ENCODE results near the gene KIAA0825. TPM values are rescaled to one million over a fixed set of nuclear protein-coding genes. Genes with fewer than 3 reads are reported as not detected.
"Not testable (repeated sequence)": the region's sequence is repeated elsewhere in the genome, so short reads cannot be mapped to it uniquely, and the experiment has no call there.

Gene KIAA0825
- polyA plus RNA-seq, 1 of the 3 experiments (the other 2 are of a cell fraction), result 0.61 TPM

DNA sequence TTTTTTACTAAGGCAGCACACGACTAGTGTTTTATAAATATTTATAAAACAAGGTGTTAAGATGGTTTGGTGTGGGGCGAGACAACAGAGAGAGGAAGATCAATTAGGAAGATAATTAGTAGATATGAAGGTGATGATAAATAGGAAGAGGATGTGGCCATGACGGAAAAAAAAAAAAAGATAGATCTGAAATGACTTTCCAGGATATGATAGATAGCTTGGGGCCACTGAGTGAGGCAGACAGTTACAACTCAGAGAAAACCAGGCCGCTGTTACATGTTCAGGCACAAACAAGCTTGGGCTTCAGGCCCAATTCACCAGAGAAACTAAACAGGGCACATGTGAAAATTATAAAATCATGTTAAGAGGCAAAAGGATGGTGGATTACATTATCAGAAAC lies 43.2 kb downstream of the KIAA0825 start:
- Histone ChIP-seq H3K9me3 (no peaks in the 10 kb centered on the region), H3F3A (replicated peaks; ENCODE audit: insufficient read depth) (no peaks in the 10 kb centered on the region), H3K9me2 (no peaks in the 10 kb centered on the region), H3K9ac (no peak overlapping the region), H2AFZ (ENCODE audit: low read depth) (no peak overlapping the region), H3K4me3 (ENCODE audit: low read depth in 2 of 2, low read length in 1 of 2) (no peak overlapping the region), H3K27ac (ENCODE audit: low read depth in 2 of 2, low read length in 1 of 2) (peak overlapping the region in 1 of 2 experiments; percentile 34; a peak in 1 of 4 replicates), H3K4me2 (no peak overlapping the region), H3K36me3 (replicated peaks in 1 of 2; ENCODE audit: control insufficient read depth in 1 of 2, insufficient read depth in 2 of 2, low read length in 1 of 2) (no peaks in the 10 kb centered on the region), H4K20me1 (ENCODE audit: insufficient read depth) (no peaks in the 10 kb centered on the region), H3K4me1 (ENCODE audit: control insufficient read depth in 1 of 2, insufficient read depth in 2 of 2, low read depth in 1 of 2, low read length in 1 of 2) (peaks cover 0 to 2% of the 10 kb centered on the region in 2 experiments; a peak in 1 of 4 replicates), H3K79me2 (ENCODE audit: insufficient read depth) (no peaks in the 10 kb centered on the region), H3K27me3 (ENCODE audit: insufficient read depth) (no peaks in the 10 kb centered on the region)
- WGBS (ENCODE audit: low lambda C conversion rate), result 81% methylated on average over 4 of the region's 4 CpGs
- TF ChIP-seq EZH2phosphoT487 (IDR thresholded peaks at IDR 0.05; ENCODE audit: borderline replicate concordance, low read depth) (no peak), SIN3A (IDR thresholded peaks at IDR 0.05; ENCODE audit: borderline replicate concordance, low read depth, low read length) (no peak), GABPA (IDR thresholded peaks at IDR 0.05; ENCODE audit: low read depth) (no peak), USF1 (IDR thresholded peaks at IDR 0.05; ENCODE audit: borderline replicate concordance, low read depth) (no peak), MEF2A (IDR thresholded peaks at IDR 0.05; ENCODE audit: borderline replicate concordance, low read depth) (no peak), RFX5 (IDR thresholded peaks at IDR 0.05; ENCODE audit: low read length) (no peak), ELF1 (IDR thresholded peaks at IDR 0.05) (no peak)
- TF ChIP-seq, protein P1, sequence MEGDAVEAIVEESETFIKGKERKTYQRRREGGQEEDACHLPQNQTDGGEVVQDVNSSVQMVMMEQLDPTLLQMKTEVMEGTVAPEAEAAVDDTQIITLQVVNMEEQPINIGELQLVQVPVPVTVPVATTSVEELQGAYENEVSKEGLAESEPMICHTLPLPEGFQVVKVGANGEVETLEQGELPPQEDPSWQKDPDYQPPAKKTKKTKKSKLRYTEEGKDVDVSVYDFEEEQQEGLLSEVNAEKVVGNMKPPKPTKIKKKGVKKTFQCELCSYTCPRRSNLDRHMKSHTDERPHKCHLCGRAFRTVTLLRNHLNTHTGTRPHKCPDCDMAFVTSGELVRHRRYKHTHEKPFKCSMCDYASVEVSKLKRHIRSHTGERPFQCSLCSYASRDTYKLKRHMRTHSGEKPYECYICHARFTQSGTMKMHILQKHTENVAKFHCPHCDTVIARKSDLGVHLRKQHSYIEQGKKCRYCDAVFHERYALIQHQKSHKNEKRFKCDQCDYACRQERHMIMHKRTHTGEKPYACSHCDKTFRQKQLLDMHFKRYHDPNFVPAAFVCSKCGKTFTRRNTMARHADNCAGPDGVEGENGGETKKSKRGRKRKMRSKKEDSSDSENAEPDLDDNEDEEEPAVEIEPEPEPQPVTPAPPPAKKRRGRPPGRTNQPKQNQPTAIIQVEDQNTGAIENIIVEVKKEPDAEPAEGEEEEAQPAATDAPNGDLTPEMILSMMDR (IDR thresholded peaks at IDR 0.05), result no peak
- POLR2A ChIA-PET, result no interaction called here
- CTCF ChIA-PET, result interaction anchor here (1.1 kb wide), 1 partner anchor 12 kb away, joined by 3 read pairs; no protein-coding TSS in a partner anchor
- peak; percentile 6 for DNase-seq

DNA sequence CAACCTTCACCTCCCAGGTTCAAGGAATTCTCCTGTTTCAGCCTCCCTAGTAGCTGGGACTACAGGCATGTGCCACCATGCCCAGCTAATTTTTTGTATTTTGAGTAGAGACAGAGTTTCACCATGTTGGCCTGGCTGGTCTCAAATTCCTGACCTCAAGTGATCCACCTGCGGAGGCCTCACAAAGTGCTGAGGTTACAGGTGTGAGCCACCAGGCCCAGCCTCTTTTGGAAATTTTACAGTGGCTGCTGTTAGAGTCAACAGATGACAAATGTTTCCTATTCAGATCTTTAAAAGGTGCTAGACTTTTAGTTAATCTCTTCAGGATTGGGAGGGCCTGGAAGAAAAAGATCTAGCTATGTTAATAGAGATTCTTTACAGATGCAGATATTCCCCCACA lies 45.1 kb downstream of the KIAA0825 start:
- H2AFZ ChIP-seq (ENCODE audit: low read depth); H3K9me3 ChIP-seq; H3F3A ChIP-seq (replicated peaks; ENCODE audit: insufficient read depth); H3K9me2 ChIP-seq; H3K4me3 ChIP-seq (ENCODE audit: low read depth in 2 of 2, low read length in 1 of 2); H4K20me1 ChIP-seq (ENCODE audit: insufficient read depth); H3K9ac ChIP-seq; H3K79me2 ChIP-seq (ENCODE audit: insufficient read depth); H3K4me1 ChIP-seq (ENCODE audit: control insufficient read depth in 1 of 2, insufficient read depth in 2 of 2, low read depth in 1 of 2, low read length in 1 of 2); H3K36me3 ChIP-seq (replicated peaks in 1 of 2; ENCODE audit: control insufficient read depth in 1 of 2, insufficient read depth in 2 of 2, low read length in 1 of 2); DNase-seq; H3K27ac ChIP-seq (ENCODE audit: low read depth in 2 of 2, low read length in 1 of 2); H3K27me3 ChIP-seq (ENCODE audit: insufficient read depth); POLR2A ChIA-PET; H3K4me2 ChIP-seq: not testable (repeated sequence)
- CTCF ChIA-PET, result interaction anchor here (1.1 kb wide), 1 partner anchor 21 kb away, joined by 3 read pairs; no protein-coding TSS in a partner anchor
- 100% methylated on average over 1 of the region's 1 CpG for WGBS (ENCODE audit: low lambda C conversion rate)

DNA sequence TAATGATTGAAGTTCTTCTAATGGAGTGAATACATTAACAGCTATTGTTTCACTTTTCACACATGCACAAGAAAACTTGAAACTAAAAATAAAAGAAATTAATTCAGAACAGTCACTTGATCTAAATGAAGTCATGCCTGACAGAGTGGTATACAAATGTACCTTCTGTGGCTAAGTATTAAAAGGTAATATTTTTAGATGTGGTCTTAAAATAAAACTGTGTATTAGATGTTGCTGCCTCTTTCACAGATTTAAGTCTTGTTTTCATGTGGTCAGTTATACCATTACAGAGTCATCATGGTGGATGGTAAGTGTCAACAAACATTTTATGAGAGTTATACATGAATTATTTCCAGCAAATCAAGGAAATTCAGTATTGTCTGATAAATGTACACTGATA lies 47.0 kb downstream of the KIAA0825 start:
- Histone ChIP-seq H3K4me2 (no peak overlapping the region), H3K27me3 (ENCODE audit: insufficient read depth) (no peaks in the 10 kb centered on the region), H3K79me2 (ENCODE audit: insufficient read depth) (no peaks in the 10 kb centered on the region), H3K4me3 (ENCODE audit: low read depth in 2 of 2, low read length in 1 of 2) (no peak overlapping the region), H2AFZ (ENCODE audit: low read depth) (no peak overlapping the region), H3K9ac (no peak overlapping the region), H3F3A (replicated peaks; ENCODE audit: insufficient read depth) (no peaks in the 10 kb centered on the region), H3K9me2 (no peaks in the 10 kb centered on the region), H3K9me3 (no peaks in the 10 kb centered on the region), H3K36me3 (replicated peaks in 1 of 2; ENCODE audit: control insufficient read depth in 1 of 2, insufficient read depth in 2 of 2, low read length in 1 of 2) (no peaks in the 10 kb centered on the region), H3K4me1 (ENCODE audit: control insufficient read depth in 1 of 2, insufficient read depth in 2 of 2, low read depth in 1 of 2, low read length in 1 of 2) (peaks cover 0 to 2% of the 10 kb centered on the region in 2 experiments; a peak in 1 of 4 replicates), H4K20me1 (ENCODE audit: insufficient read depth) (no peaks in the 10 kb centered on the region), H3K27ac (ENCODE audit: low read depth in 2 of 2, low read length in 1 of 2) (no peak overlapping the region)
- no peak for DNase-seq
- CTCF ChIA-PET, result no interaction called here
- POLR2A ChIA-PET, result no interaction called here
- TF ChIP-seq EP300 (IDR thresholded peaks at IDR 0.05; ENCODE audit: borderline replicate concordance in 1 of 2, low read depth in 1 of 2, low read length in 1 of 2) (no peak), CHD2 (IDR thresholded peaks at IDR 0.05; ENCODE audit: low read length, partially characterized antibody) (no peak), RFX5 (IDR thresholded peaks at IDR 0.05; ENCODE audit: low read length) (no peak), SIN3A (IDR thresholded peaks at IDR 0.05; ENCODE audit: borderline replicate concordance, low read depth, low read length) (no peak), NFIC (IDR thresholded peaks at IDR 0.05; ENCODE audit: borderline replicate concordance) (no peak), SMC3 (IDR thresholded peaks at IDR 0.05; ENCODE audit: low read depth, low read length) (no peak), NRF1 (IDR thresholded peaks at IDR 0.05; ENCODE audit: low read depth, low read length) (no peak), EZH2phosphoT487 (IDR thresholded peaks at IDR 0.05; ENCODE audit: borderline replicate concordance, low read depth) (no peak), POLR2AphosphoS5 (IDR thresholded peaks at IDR 0.05; ENCODE audit: low read depth, low read length) (no peak), TAF1 (IDR thresholded peaks at IDR 0.05; ENCODE audit: borderline replicate concordance, low read depth, low read length) (no peak), ELF1 (IDR thresholded peaks at IDR 0.05) (no peak), FOSL2 (IDR thresholded peaks at IDR 0.05; ENCODE audit: borderline replicate concordance, low read depth) (no peak), MAX (IDR thresholded peaks at IDR 0.05; ENCODE audit: low read depth) (no peak), MXI1 (IDR thresholded peaks at IDR 0.05; ENCODE audit: low read depth, low read length) (no peak)
- TF ChIP-seq, protein P2, sequence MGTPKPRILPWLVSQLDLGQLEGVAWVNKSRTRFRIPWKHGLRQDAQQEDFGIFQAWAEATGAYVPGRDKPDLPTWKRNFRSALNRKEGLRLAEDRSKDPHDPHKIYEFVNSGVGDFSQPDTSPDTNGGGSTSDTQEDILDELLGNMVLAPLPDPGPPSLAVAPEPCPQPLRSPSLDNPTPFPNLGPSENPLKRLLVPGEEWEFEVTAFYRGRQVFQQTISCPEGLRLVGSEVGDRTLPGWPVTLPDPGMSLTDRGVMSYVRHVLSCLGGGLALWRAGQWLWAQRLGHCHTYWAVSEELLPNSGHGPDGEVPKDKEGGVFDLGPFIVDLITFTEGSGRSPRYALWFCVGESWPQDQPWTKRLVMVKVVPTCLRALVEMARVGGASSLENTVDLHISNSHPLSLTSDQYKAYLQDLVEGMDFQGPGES (IDR thresholded peaks at IDR 0.05; ENCODE audit: low read depth, low read length), result no peak
